Caco-2 (cell line): ENCODE measurements around the gene ANKRD44. TPM values are rescaled to one million over a fixed set of nuclear protein-coding genes. Genes with fewer than 3 reads are reported as not detected.
"Not testable (repeated sequence)": the region's sequence is repeated elsewhere in the genome, so short reads cannot be mapped to it uniquely, and the experiment has no call there.

Experiments used
- BruUV-seq: library from RNA; stranded (reverse); fragments of 400-500 nt; replicated peaks from 2 replicates; lab custom pipeline; 2021; lab: Mats Ljungman, UMichigan
- CTCF ChIA-PET: fragments of 300-600 bp; sonication (Branson Sonifier 250); formaldehyde crosslinking; loops from one replicate; lab custom pipeline; 2022; ENCODE audit warnings: antibody characterized with exemption; lab: Charles Lee
- POLR2A ChIA-PET: fragments of 300-600 bp; sonication (Branson Sonifier 250); formaldehyde crosslinking; loops from one replicate; lab custom pipeline; 2022; ENCODE audit warnings: antibody characterized with exemption; lab: Charles Lee
- DNase-seq, 2 experiments: peaks; one replicate each; pipeline versions ENCODE4 v3.0.0 to v3.0.0-alpha.2; 2020 to 2022
- H3K27me3 ChIP-seq: replicated peaks from 2 replicates; pipeline ENCODE4 v1.6.0; 2011; ENCODE audit warnings: low read length; ENCODE audit not compliant: control insufficient read depth, insufficient read depth
- H3K36me3 ChIP-seq: 2 replicates; pipeline ENCODE4 v1.5.1; 2011; ENCODE audit warnings: low read length; ENCODE audit not compliant: control insufficient read depth, insufficient read depth
- H3K4me1 ChIP-seq: fragments of 250-450 bp; sonication (Bioruptor Pico); 2 replicates; pipeline ENCODE4 v1.5.1; 2020; ENCODE audit warnings: mild to moderate bottlenecking
- H3K4me3 ChIP-seq: 2 replicates; pipeline ENCODE4 v1.5.1; 2011; ENCODE audit warnings: low read depth, mild to moderate bottlenecking, control low read depth, low read length
- H3K9me3 ChIP-seq: fragments of 250-450 bp; sonication (Bioruptor Pico); 2 replicates; pipeline ENCODE4 v1.5.1; 2020; ENCODE audit warnings: mild to moderate bottlenecking, moderate library complexity
- H3K27ac Mint-ChIP-seq: one replicate; pipeline ENCODE4 v1.8.0; 2022; ENCODE audit warnings: mixed read lengths; ENCODE audit not compliant: unreplicated experiment
- H3K27me3 Mint-ChIP-seq: one replicate; pipeline ENCODE4 v1.8.0; 2022; ENCODE audit warnings: mixed read lengths; ENCODE audit not compliant: insufficient read depth, unreplicated experiment
- H3K36me3 Mint-ChIP-seq: one replicate; pipeline ENCODE4 v1.8.0; 2022; ENCODE audit warnings: mild to moderate bottlenecking, mixed read lengths; ENCODE audit not compliant: insufficient read depth, unreplicated experiment
- H3K4me1 Mint-ChIP-seq: one replicate; pipeline ENCODE4 v1.8.0; 2022; ENCODE audit warnings: low read depth, mixed read lengths; ENCODE audit not compliant: unreplicated experiment
- H3K4me3 Mint-ChIP-seq: one replicate; pipeline ENCODE4 v1.8.0; 2022; ENCODE audit warnings: mild to moderate bottlenecking, moderate library complexity, mixed read lengths; ENCODE audit not compliant: unreplicated experiment
- H3K9me3 Mint-ChIP-seq: one replicate; pipeline ENCODE4 v1.8.0; 2022; ENCODE audit warnings: mixed read lengths; ENCODE audit not compliant: unreplicated experiment
- intact Hi-C: fragments of 100-400 bp; cut with micrococcal nuclease; formaldehyde crosslinking; loops from one replicate; pipeline ENCODE4 v1.10.0; 2022; ENCODE audit not compliant: unreplicated experiment
- total RNA-seq: library from RNA; stranded (reverse); gene quantifications from 2 replicates; pipeline ENCODE4 v1.2.3, GENCODE V29; 2022
- TF ChIP-seq, protein P1 (sequence below), 2 experiments: fragments of 200-600 bp in 1 of 2; IDR thresholded peaks; 1 replicate in 1 of 2; 2 replicates in 1 of 2; pipeline versions ENCODE4 v1.5.1 to v1.8.0; 2011 to 2022; ENCODE audit warnings: antibody characterized with exemption in 1 of 2, control low read depth in 1 of 2, inconsistent platforms in 1 of 2, low read depth in 1 of 2, low read length in 1 of 2, mild to moderate bottlenecking in 1 of 2, moderate library complexity in 1 of 2; ENCODE audit not compliant: insufficient read depth in 1 of 2, severe bottlenecking in 1 of 2, unreplicated experiment in 1 of 2

The ANKRD44 gene
- total RNA-seq, 1 experiment from 2014 or later = 1.0 TPM

- no peaks in the 10 kb centered on the region for H3K27me3 ChIP-seq
- H3K9me3 ChIP-seq = no peaks in the 10 kb centered on the region
- DNase-seq = no peak
- POLR2A ChIA-PET = no interaction called here
- CTCF ChIA-PET = interaction anchor here (0.5 kb wide), 1 partner anchor 9 kb away, joined by 6 read pairs; no protein-coding TSS in a partner anchor
- no peaks in the 10 kb centered on the region for H3K4me1 Mint-ChIP-seq
- H3K27ac Mint-ChIP-seq = no peak overlapping the region
- no peaks in the 10 kb centered on the region for H3K36me3 ChIP-seq
- intact Hi-C loops = no loop called here
- H3K4me3 Mint-ChIP-seq = no peak overlapping the region
- peaks cover 3% of the 10 kb centered on the region for H3K27me3 Mint-ChIP-seq
- no TSS peak for BruUV-seq
- H3K4me3 ChIP-seq = no peak overlapping the region
- TF ChIP-seq, protein P1, sequence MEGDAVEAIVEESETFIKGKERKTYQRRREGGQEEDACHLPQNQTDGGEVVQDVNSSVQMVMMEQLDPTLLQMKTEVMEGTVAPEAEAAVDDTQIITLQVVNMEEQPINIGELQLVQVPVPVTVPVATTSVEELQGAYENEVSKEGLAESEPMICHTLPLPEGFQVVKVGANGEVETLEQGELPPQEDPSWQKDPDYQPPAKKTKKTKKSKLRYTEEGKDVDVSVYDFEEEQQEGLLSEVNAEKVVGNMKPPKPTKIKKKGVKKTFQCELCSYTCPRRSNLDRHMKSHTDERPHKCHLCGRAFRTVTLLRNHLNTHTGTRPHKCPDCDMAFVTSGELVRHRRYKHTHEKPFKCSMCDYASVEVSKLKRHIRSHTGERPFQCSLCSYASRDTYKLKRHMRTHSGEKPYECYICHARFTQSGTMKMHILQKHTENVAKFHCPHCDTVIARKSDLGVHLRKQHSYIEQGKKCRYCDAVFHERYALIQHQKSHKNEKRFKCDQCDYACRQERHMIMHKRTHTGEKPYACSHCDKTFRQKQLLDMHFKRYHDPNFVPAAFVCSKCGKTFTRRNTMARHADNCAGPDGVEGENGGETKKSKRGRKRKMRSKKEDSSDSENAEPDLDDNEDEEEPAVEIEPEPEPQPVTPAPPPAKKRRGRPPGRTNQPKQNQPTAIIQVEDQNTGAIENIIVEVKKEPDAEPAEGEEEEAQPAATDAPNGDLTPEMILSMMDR (IDR thresholded peaks at IDR 0.05; ENCODE audit: insufficient read depth in 1 of 2, low read depth in 1 of 2, low read length in 1 of 2, severe bottlenecking in 1 of 2, unreplicated experiment in 1 of 2) = no peak
- H3K9me3 Mint-ChIP-seq = no peaks in the 10 kb centered on the region
- H3K36me3 Mint-ChIP-seq = no peaks in the 10 kb centered on the region
- no peaks in the 10 kb centered on the region for H3K4me1 ChIP-seq
These were observed 286.4 kb downstream of the ANKRD44 start for GRCh38 chr2:197024206-197024605.

DNA sequence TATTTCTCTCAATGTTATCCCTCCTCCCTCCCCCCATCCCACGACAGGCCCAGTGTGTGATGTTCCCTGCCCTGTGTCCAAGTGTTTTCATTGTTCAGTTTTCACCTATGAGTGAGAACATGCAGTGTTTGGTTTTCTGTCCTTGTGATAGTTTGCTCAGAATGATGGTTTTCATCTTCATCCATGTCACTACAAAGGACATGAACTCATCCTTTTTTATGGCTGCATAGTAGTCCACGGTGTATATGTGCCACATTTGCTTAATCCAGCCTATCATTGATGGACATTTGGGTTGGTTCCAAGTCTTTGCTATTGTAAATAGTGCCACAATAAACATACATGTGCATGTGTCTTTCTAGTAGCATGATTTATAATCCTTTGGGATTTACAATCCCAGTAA lies 289.7 kb downstream of the ANKRD44 start:
- CTCF ChIA-PET, BruUV-seq, H3K9me3 ChIP-seq: not testable (repeated sequence)

DNA sequence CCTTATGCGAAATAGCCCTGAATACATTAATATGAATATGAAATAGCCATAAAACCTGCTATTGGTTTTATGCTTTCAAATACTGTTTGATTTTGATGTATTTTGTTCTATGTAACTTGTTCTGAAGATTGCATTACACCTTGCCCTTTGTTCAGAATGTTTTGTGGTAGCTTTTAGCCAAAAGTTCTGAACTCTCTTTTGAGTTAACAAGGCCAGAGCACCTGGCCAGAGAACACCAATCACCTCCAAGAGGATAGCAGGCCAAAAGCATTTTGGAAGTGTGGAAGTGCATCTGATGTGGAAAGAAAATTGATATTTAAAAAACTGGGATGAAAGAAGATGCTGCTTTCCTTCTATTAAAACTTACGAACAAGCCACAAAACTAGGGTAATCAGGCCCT lies 297.5 kb downstream of the ANKRD44 start:
- Histone ChIP-seq H3K4me3 (no peak overlapping the region), H3K36me3 (no peaks in the 10 kb centered on the region), H3K4me1 (no peaks in the 10 kb centered on the region), H3K9me3 (no peaks in the 10 kb centered on the region), H3K27me3 (no peaks in the 10 kb centered on the region)
- POLR2A ChIA-PET = no interaction called here
- Mint-ChIP-seq H3K36me3 (no peaks in the 10 kb centered on the region), H3K4me1 (no peaks in the 10 kb centered on the region), H3K4me3 (no peak overlapping the region), H3K27ac (no peak overlapping the region), H3K9me3 (no peaks in the 10 kb centered on the region), H3K27me3 (peaks cover 21% of the 10 kb centered on the region)
- DNase-seq = no peak
- BruUV-seq = no TSS peak
- CTCF ChIA-PET = no interaction called here
- TF ChIP-seq, protein P1 (IDR thresholded peaks at IDR 0.05; ENCODE audit: insufficient read depth in 1 of 2, low read depth in 1 of 2, low read length in 1 of 2, severe bottlenecking in 1 of 2, unreplicated experiment in 1 of 2) = no peak
- intact Hi-C loops = loop anchor here (5.0 kb wide), 3 partner anchors 99 to 764 kb away; no protein-coding TSS in a partner anchor

More for the DNA sequence above, 289.7 kb downstream of the ANKRD44 start:
- H3K36me3 Mint-ChIP-seq, H3K36me3 ChIP-seq, H3K9me3 Mint-ChIP-seq, H3K4me3 ChIP-seq, H3K27me3 Mint-ChIP-seq, POLR2A ChIA-PET, intact Hi-C loops, H3K27me3 ChIP-seq, DNase-seq, H3K4me3 Mint-ChIP-seq, H3K4me1 ChIP-seq, H3K27ac Mint-ChIP-seq, H3K4me1 Mint-ChIP-seq: not testable (repeated sequence)
